ENCODE measurements around the gene COX5A. TPM values are rescaled to one million over a fixed set of nuclear protein-coding genes. Genes with fewer than 3 reads are reported as not detected.

COX5A gene
- total RNA-seq, 1 experiment from 2014 or later = 280 TPM

DNA sequence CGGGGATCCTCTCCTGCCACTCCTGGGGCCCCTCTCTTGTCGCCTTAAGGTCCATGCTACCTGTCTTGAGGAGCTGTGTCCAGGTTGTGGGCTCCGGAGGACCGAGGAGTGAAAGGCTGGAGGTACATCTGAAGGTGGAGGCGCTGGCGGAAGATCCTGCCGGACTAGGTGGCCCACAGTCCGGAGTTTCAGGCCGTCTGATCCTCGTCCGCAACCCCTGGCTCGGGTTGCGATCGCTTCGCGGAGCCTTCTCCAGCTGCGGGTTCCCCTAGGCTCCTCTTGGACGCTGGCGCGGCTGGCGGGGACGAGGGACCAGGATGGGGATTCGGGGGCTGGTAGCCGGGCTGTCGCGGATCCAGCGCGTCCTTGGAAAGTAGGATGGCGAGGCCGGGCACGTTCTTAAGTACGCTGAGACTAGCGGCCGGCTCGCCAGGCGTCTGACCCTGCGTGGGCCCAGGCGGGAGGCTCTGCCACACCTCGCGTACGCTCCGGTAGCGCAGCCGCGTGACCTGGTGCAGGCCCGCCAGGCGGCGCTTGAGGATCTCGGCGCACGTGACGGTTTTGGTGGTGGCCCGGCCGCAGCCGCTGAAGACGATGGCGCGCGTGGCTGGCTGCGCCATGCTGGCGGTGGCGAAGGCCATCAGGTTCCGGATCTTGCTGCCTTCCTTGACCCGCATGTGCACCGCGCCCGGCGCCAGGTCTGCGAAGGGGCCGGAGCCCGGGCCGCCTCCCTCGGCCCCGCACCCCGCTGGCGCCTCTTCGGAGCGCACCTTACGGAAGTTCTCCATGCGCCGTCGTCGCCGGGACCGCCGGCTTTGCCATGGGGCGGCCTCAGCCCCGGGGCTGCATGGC lies 18.1 kb upstream of the COX5A start:
- Mint-ChIP-seq H3K27ac (ENCODE audit: unreplicated experiment) (no peak overlapping the region), H3K9me3 (ENCODE audit: low read depth, unreplicated experiment) (no peaks in the 10 kb centered on the region), H3K4me1 (ENCODE audit: low read depth, unreplicated experiment) (peaks cover 32% of the 10 kb centered on the region), H3K36me3 (ENCODE audit: insufficient read depth, unreplicated experiment) (peaks cover 41% of the 10 kb centered on the region), H3K27me3 (ENCODE audit: unreplicated experiment) (peaks cover 32% of the 10 kb centered on the region), H3K4me3 (ENCODE audit: low read depth, unreplicated experiment) (peak overlapping the region; percentile 71)
- CTCF ChIA-PET = interaction anchor here (0.8 to 1.4 kb wide), 6 partner anchors 9 to 187 kb away, joined by 3 to 5 read pairs (median 4); partner anchors contain the start of genes FAM219B and SCAMP5
- no TSS peak for BruUV-seq (replicated peaks)
- DNase-seq = peak; percentile 83
- TF ChIP-seq, protein P1, sequence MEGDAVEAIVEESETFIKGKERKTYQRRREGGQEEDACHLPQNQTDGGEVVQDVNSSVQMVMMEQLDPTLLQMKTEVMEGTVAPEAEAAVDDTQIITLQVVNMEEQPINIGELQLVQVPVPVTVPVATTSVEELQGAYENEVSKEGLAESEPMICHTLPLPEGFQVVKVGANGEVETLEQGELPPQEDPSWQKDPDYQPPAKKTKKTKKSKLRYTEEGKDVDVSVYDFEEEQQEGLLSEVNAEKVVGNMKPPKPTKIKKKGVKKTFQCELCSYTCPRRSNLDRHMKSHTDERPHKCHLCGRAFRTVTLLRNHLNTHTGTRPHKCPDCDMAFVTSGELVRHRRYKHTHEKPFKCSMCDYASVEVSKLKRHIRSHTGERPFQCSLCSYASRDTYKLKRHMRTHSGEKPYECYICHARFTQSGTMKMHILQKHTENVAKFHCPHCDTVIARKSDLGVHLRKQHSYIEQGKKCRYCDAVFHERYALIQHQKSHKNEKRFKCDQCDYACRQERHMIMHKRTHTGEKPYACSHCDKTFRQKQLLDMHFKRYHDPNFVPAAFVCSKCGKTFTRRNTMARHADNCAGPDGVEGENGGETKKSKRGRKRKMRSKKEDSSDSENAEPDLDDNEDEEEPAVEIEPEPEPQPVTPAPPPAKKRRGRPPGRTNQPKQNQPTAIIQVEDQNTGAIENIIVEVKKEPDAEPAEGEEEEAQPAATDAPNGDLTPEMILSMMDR (IDR thresholded peaks at IDR 0.05; ENCODE audit: unreplicated experiment) = peak; percentile 49
- intact Hi-C loops (cut with micrococcal nuclease; ENCODE audit: unreplicated experiment) = no loop called here

DNA sequence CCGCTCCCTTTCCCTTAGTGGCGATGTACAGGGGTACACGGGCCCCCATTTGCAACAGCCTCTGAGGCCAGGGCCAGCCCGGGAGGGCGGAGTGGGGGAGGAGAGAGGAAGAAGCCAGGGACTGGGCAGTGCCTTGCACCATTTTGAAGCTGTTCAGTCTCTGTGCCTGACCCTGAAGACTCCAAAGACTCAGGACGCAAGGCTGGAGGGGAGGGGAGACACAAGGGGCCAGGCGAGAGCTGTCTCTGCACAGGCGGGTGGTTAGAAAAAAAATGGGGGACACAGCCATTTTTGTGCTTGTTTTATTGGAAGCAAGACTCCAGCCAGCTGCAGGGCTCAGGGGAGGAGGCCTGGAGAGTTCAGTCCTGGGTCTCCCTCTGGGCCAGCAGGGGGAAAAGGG lies 17.1 kb upstream of the COX5A start:
- intact Hi-C loops (cut with micrococcal nuclease; ENCODE audit: unreplicated experiment) = no loop called here
- H3K4me1 Mint-ChIP-seq (ENCODE audit: low read depth, unreplicated experiment) = peaks cover 37% of the 10 kb centered on the region
- TF ChIP-seq, protein P1 (IDR thresholded peaks at IDR 0.05; ENCODE audit: unreplicated experiment) = no peak
- CTCF ChIA-PET = interaction anchor here (1.1 to 1.4 kb wide), 3 partner anchors 33 to 88 kb away, joined by 3 to 5 read pairs (median 4); partner anchors contain the start of gene SCAMP5
- no peaks in the 10 kb centered on the region for H3K9me3 Mint-ChIP-seq (ENCODE audit: low read depth, unreplicated experiment)
- peaks cover 22% of the 10 kb centered on the region for H3K27me3 Mint-ChIP-seq (ENCODE audit: unreplicated experiment)
- no peak for DNase-seq
- no TSS peak for BruUV-seq (replicated peaks)
- no peak overlapping the region for H3K27ac Mint-ChIP-seq (ENCODE audit: unreplicated experiment)
- H3K4me3 Mint-ChIP-seq (ENCODE audit: low read depth, unreplicated experiment) = peak overlapping the region; percentile 71
- H3K36me3 Mint-ChIP-seq (ENCODE audit: insufficient read depth, unreplicated experiment) = peaks cover 41% of the 10 kb centered on the region

DNA sequence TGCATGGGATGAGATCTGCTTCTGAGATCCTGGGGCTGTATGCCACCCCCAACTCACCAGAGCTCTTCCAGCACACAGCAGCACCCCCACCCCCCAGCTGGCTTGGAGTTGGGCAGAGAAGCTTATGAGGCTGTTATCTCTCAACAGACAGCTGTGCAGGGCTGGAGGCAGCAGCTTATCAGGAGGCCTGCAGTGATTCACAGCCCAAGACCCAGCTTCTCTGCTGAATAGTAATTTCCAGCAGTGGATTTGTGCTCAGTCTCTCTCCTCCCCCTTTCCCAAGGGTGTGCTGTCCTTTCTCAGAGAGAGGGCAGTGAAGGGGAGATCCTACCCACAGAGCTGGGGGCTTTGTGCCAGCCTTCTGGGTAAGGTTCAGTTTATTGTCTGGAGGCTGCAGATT lies 16.6 kb upstream of the COX5A start:
- Mint-ChIP-seq H3K36me3 (ENCODE audit: insufficient read depth, unreplicated experiment) (peaks cover 41% of the 10 kb centered on the region), H3K4me1 (ENCODE audit: low read depth, unreplicated experiment) (peaks cover 37% of the 10 kb centered on the region), H3K9me3 (ENCODE audit: low read depth, unreplicated experiment) (no peaks in the 10 kb centered on the region), H3K27ac (ENCODE audit: unreplicated experiment) (no peak overlapping the region), H3K27me3 (ENCODE audit: unreplicated experiment) (peaks cover 20% of the 10 kb centered on the region), H3K4me3 (ENCODE audit: low read depth, unreplicated experiment) (peak overlapping the region; percentile 71)
- BruUV-seq (replicated peaks) = no TSS peak
- DNase-seq = no peak
- intact Hi-C loops (cut with micrococcal nuclease; ENCODE audit: unreplicated experiment) = no loop called here
- TF ChIP-seq, protein P1 (IDR thresholded peaks at IDR 0.05; ENCODE audit: unreplicated experiment) = no peak
- CTCF ChIA-PET = interaction anchor here (0.8 to 1.1 kb wide), 3 partner anchors 20 to 89 kb away, joined by 3 to 4 read pairs (median 3); no protein-coding TSS in a partner anchor

DNA sequence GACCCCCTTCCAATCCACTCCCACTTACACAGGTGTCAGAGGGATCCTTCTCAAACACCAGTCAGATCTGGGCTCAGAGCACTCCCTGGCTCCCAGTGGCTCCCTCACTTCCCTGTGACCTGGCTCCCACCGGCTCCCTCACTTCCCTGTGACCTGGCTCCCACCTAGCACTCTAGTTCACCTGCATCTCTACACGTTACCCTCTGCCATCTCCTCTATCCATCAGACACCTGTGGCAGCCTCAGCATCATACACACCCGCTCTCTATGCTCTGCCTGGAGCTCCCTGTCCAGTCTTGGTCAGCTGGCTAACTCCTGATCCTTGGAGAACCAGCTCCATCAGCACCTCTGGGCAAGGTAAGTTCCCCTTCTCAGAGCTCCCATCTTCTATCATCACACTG lies 13.1 kb upstream of the COX5A start:
- no peaks in the 10 kb centered on the region for H3K9me3 Mint-ChIP-seq (ENCODE audit: low read depth, unreplicated experiment)
- H3K4me3 Mint-ChIP-seq (ENCODE audit: low read depth, unreplicated experiment) = no peak overlapping the region
- H3K27me3 Mint-ChIP-seq (ENCODE audit: unreplicated experiment) = no peaks in the 10 kb centered on the region
- DNase-seq = no peak
- intact Hi-C loops (cut with micrococcal nuclease; ENCODE audit: unreplicated experiment) = loop anchor here (2.0 kb wide), 1 partner anchor 316 kb away; no protein-coding TSS in a partner anchor
- H3K27ac Mint-ChIP-seq (ENCODE audit: unreplicated experiment) = no peak overlapping the region
- CTCF ChIA-PET = interaction anchor here (0.5 to 2.4 kb wide), 14 partner anchors 10 to 226 kb away, joined by 3 to 41 read pairs (median 4); partner anchors contain the start of genes COX5A, CYP1A1, FAM219B and SCAMP5
- H3K4me1 Mint-ChIP-seq (ENCODE audit: low read depth, unreplicated experiment) = peaks cover 23% of the 10 kb centered on the region
- peaks cover 15% of the 10 kb centered on the region for H3K36me3 Mint-ChIP-seq (ENCODE audit: insufficient read depth, unreplicated experiment)
- TF ChIP-seq, protein P1 (IDR thresholded peaks at IDR 0.05; ENCODE audit: unreplicated experiment) = no peak
- BruUV-seq (replicated peaks) = no TSS peak
